H1 (cell line): ENCODE measurements around the gene PAX5.

Experiments used
- BRCA1 ChIP-seq: IDR thresholded peaks from 2 replicates; pipeline ENCODE4 v1.6.1; 2012; ENCODE audit warnings: low read depth, low read length, improper control_type of control experiment
- CBX8 ChIP-seq: fragments of 300-800, 300-1000 bp; sonication (generic); IDR thresholded peaks from 2 replicates; pipeline ENCODE4 v1.7.1; 2016; ENCODE audit warnings: low read depth, low read length, borderline replicate concordance
- KDM5A ChIP-seq: fragments of 200-600 bp; IDR thresholded peaks from 2 replicates; pipeline ENCODE4 v1.7.1; 2012; ENCODE audit warnings: mild to moderate bottlenecking, low read length, inconsistent platforms, mixed read lengths
- RFX5 ChIP-seq: IDR thresholded peaks from 2 replicates; pipeline ENCODE4 v1.6.1; 2011; ENCODE audit warnings: low read depth, low read length, improper control_type of control experiment, borderline replicate concordance

GRCh38 chr9:36980148-36980974 lies 53.7 kb downstream of the PAX5 start:
- TF ChIP-seq CBX8 (no peak), BRCA1 (no peak), RFX5 (no peak), KDM5A (no peak)
